AG20443 (cell line): ENCODE measurements around the gene MED13L.

Source experiments
- DNase-seq: peaks from one replicate; pipeline ENCODE4 v3.0.0; 2012; ENCODE audit warnings: low spot score, mixed read lengths

Gene MED13L

DNA sequence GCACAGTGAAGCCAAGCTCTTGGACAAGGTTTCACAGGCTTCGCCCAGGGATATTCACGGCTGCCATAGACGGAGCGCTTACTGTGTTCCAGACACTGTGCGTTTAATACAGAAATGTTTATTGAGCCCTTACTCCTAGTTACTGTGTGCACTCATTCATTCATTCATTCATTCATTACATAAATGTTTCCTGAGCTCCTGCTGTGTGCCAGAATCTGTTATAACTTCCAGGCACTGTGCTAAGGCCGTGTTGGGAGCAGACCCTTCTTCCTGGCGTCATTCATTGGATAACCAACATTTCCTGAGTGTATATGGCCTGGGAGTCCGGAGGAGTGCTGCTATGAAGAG, 760 bp upstream of the MED13L start:
- no peak for DNase-seq

DNA sequence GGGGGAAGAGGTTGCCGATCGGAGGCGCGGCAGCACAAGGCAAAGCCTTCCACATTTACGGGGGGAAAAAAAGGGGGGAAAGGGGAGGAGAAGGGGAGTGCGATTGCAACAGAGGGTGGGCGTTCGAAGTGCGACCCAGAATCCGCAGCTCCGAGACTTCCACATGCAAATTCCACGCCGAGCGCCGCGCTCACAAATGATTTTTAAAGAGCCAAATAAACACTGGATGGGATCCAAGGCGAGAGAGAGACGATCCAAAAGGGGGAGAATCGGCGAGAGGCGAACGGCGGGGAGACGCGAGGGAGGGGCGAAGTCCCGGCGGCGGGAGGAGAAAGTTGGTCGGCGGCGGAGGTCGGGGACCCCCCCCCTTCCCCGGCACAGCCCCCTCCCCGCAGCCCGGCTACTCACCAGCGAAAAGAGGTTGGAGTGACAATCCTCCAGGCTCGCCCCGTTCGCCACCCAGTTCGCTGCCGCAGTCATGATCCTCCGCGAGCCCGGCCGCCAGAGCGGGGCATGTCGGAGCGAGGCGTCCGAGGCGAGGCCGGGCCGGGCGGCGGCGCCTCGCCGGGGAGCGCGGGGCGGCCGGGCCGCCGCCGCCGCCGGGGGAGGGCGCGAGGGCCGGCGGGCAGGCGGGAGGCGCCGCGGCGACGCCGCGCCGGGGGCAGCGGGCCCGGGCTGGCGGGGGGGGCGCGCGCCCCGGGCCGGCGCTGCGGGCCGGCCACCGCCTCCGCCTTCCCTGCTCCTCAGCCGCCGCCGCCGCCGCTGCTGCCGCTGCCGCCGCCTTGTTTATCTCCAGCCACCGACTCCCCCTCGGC, 634 bp downstream of the MED13L start:
- peak; percentile 73 for DNase-seq

DNA sequence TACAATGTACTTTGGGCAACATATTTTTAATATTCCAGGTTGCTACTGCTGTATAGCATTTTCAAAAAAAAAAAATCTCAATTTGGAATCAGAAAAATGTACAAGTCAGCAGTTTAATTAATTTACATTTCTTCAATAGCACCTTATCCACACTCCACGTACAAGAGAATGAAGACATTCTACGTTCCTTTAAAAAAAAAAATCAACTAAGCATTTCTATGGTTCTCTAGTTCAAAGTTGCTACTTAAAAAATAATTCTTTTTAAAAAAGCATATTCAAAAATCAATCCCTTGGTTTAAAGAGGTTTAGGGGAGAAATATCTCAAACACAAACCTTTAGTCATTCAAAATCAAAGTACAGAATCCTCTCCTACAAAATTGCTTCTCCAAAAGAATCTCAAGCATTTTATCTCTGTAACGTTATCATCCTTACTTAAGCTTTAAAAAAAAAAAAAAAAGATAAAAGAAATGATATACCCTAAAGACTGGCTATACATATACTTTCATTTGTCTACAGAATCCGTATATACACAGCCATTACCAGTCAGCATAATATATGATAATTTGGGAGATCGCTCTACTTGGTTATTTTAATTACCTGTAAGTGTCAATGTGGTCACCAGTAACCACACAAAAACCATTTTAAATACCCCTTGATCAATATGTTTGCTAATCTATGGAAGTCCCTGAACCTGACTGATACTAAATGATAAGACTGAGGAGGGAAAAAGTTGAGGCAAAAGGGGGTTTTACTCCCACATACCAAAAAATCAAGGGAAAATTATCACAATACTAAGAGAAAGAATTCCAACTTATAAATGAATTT, 2.7 kb downstream of the MED13L start:
- DNase-seq, result no peak

- DNase-seq, result no peak
These were observed 3.5 kb downstream of the MED13L start for GRCh38 chr12:116273813-116274550.

GRCh38 chr12:116267948-116268347, 9.5 kb downstream of the MED13L start:
- no peak for DNase-seq

DNA sequence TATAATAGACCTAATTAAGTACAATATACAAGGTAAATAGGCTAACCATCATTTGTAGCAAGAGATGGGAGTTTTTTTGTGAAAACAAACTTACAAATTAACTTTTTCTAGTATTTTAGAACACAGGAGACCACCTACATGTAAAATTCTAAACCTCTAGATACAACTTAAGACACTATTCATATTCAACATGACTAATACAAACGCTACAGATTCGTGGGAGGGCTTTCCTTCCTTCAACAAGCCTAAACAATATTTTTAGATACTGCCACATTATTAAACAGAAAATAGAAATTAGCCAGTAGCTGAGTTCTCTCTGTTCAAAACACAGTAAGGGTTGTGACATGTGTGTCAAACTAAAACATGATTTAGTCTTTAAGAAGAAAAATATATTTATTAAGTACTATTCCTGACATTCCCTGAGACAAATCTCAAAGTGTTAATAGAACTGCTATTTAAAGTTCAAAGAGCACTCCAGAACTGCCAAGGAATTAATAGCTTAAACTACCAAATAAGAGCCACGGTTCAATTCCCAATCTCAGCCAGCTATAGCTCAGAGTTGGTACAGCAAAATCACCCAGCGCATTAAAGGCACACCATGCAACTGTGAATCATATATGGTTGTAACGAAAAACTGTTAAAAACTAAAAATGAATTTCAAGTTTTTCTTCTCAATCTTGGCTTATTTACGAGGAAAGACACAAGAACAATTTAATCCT, 10.7 kb downstream of the MED13L start:
- no peak for DNase-seq

DNA sequence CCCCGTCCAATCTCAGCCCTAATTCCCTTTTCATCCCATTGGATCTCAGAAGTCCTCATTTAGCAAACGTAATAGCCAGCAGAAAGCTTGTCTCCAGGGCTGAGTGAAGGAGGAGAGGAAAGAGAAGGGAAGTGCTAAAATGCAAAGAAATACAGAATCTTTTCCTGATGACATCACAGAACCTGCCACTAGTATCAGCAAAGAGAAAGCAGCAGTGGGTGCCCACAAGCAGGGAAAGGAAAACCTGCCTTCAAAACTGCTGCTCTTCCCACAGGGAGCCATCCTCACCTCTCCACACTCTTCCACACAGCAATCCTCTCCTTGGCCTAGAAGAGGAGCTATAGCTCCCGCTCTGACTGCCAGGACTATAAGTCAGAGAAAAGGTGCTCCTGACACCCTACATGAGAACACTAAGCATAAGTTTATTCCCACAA, 11.3 kb downstream of the MED13L start:
- no peak for DNase-seq

GRCh38 chr12:116265351-116266147, 11.9 kb downstream of the MED13L start:
- peak; percentile 22 for DNase-seq

DNA sequence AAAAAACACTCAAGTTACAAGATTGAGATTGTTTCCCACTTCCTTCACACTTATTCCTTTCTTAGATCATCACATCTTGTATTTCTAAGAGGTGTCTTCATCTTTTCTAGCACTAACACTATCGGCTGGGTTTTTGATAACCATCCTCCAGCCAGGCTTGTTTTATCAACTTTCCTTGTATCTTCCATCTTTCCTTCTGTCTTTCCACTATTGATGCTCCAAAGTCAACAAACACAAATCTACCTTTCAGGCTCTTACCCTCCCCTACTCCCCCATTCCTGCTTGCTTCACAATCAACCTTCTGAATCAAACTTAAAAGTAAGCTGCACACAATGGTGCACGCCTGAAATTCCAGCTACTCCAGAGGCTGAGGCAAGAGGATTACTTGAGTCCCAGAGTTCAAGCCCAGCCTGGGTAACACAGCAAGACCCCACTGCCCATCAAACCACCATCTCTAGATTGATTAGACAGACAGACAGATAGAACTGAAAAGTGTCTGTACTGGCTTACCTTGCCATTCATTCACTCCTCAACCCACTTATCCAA, 12.9 kb downstream of the MED13L start:
- DNase-seq, result no peak

DNA sequence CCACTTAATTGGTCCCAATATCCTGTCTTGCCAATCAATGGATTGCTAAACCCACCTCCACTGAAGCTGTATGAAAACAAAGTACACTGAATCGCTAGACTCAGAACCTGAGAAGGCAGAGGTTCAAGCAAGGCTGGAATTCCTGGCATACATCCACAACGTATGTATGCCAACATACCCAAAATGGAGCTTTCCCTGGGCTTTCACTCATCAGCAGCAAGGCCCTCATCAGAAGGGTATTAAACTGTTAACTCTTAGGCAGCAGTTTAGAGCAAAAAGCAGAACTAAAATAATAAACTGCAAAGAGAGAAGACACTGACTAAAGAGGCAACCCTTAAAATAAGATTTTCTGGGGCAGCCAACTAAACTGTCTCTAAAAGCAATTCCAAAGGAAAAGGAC, 13.6 kb downstream of the MED13L start:
- DNase-seq, result no peak

DNA sequence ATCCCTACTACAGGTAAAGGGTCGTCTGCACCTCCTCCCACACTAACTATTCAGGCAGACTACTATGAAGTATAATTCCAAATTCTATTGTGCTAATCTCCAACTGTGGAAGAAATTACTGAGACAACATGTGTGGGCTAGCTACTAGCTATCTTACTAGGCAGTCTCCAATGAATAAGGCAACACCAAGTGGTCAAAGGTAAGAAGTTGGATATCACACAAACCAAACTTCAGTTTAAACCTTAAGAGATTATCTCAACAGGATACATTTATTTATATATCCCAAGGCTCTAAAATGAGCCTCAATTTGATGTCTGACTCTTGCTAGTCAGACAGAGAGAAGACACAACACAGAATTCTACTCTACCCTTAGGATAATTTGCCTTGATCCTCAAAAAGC, 14.1 kb downstream of the MED13L start:
- DNase-seq, result no peak

DNA sequence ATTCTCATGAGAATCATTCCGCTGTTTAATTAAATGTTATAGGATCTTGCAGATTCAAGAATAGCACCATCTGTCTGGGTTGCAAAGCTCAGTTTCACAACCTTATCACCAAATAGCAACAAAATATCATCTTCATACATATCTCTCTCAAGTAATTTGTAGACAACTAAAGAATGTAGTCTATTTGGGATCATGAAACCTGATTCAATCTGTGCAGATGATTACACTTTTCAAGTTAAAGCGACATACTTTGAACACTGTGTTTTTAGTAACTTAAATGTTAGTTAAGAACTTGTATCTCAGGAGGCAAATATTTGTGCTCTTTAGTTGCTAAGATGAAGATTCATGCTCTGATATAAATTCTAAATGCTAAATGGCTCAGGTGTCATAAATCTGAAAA, 14.8 kb downstream of the MED13L start:
- DNase-seq, result no peak

- no peak for DNase-seq
These were observed 15.9 kb downstream of the MED13L start for GRCh38 chr12:116261525-116262100.

DNA sequence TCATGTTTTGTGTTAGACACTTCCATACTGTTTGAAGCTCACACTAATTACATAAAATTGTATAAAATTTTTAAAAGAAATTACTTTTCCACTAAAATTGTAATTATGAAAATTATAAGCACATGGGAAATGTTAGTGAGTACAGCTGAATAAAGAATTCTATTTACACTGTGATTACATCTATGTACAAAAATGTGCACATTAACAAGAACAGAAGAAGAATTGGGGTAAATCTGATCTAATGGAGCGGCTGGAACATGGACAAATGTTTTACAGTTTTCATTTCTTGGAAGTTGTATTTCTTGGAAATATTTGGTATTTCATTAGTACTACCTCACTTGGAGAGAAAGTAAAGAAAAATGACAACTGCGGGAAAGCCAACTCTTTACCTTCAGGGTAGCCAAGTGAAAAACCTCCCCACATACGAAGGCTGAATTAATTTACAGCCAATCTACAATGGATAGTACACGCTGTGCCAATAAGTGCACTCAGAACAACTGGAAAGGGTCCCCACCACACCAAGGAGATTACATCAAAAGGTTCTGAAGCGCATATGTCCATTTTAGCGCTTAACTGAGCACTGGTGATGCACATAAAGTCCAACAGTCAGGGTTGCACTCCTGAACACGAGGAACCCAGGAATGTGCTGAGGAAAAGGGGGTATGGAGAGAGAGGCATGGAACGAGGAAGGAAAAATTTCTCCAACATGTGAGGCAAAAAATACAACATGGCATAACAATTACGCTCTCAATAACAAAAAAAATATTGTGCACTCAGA, 17.5 kb downstream of the MED13L start:
- DNase-seq, result no peak

DNA sequence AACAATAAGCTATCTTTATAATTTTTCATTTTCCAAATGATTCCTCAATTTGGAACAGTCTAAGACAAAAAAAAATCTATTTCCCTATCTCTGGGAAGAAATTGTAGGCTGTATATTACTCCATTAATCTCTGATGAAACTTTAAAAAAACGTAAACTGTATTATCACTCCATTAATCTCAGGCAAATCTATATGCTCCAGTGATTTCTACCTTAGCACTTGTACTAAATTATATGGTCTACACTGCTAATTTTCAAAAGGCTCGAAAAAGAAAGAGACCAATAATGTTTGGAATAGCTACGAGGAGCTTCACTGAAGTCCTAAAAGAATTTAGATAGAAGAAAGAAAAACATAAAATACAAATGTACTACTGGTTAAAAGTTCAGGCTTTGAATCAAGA, 19.7 kb downstream of the MED13L start:
- DNase-seq, result no peak

DNA sequence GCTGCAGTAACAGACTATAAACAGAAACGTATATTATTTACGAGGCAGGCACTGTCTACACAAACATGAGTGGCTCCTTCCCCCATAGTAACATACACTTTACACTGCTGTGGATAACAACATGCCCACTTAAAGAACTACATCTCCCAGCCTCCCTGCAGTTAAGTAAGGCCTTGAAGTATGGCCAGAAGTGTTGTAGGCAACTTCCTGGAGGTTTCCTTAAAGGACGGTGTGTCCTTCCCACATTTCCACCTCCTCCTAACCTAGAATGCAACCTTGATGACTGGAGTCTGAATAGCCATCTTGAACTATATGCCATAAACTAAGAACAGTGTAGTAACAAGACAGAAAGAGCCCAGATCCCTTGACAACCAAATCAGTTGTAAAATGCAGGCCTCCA, 20.3 kb downstream of the MED13L start:
- no peak for DNase-seq

DNA sequence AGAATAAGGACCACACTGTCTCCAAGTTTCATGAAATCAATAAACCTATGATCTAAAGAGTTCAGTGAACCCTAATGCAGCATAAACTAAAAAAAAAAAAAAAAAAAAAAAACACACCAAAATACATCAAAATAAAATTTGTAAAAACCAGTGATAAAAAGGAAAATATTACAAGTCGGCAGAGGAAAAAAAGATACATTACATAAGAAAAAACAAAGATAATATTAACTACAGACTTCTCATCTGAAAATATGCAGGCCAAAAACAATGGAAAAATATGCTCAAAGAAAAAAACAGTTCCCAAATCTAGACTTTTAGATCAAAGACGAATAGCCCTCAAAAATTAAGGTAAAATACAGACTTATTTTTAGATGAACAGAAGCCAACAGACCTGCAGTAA, 27.6 kb downstream of the MED13L start:
- no peak for DNase-seq

DNA sequence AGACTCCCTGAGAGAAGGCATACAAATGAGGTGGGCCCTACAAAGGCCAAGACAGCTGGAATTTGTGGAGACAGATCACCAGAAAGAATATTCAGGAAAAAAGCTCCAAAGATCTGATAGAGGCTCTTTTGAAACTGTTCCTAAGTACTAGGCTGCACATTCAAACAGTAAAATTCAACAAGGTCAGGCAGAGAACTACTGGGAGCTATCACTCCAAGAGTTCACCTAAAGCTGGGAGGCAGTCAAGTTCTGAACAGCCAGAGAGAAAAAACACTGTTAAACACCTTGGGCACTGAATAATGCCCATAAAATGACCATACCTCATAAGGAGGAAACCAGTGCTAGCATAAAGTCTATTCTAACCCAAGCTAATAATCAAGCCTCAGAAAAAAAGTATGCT, 28.6 kb downstream of the MED13L start:
- no peak for DNase-seq

DNA sequence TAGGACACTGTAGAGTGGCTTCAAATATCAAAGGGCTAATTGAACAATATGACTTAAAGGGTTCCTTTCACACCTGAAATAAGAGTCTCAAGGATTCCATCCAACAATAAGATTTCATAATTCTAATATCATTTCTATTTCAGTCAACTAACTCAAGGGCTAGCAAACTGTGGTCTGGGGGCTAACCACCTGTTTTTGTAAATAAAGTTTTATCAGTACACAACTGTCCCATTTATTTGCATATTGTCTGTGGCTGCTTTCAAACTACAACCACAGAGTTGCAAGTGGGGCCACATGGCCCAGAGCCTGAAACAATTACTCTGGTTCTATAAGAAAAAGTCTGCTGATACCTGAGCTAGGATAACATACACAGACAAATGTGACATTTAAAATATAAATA, 29.1 kb downstream of the MED13L start:
- DNase-seq, result no peak

- DNase-seq, result no peak
These were observed 30.1 kb downstream of the MED13L start for GRCh38 chr12:116247377-116247776.
